HG02938 (cell line): Measurements from ENCODE around the gene ZFP36L2.

Experiments used
- ATAC-seq: cut with Tn5 transposase; IDR thresholded peaks from one replicate; pipeline ENCODE4 v1.9.1; 2021; ENCODE audit warnings: mild to moderate bottlenecking, moderate library complexity; ENCODE audit not compliant: unreplicated experiment

Gene ZFP36L2

GRCh38 chr2:43224131-43224570, 2.3 kb downstream of the ZFP36L2 start:
- no peak for ATAC-seq

- ATAC-seq: no peak
These were observed 2.8 kb downstream of the ZFP36L2 start for GRCh38 chr2:43223521-43224001.

DNA sequence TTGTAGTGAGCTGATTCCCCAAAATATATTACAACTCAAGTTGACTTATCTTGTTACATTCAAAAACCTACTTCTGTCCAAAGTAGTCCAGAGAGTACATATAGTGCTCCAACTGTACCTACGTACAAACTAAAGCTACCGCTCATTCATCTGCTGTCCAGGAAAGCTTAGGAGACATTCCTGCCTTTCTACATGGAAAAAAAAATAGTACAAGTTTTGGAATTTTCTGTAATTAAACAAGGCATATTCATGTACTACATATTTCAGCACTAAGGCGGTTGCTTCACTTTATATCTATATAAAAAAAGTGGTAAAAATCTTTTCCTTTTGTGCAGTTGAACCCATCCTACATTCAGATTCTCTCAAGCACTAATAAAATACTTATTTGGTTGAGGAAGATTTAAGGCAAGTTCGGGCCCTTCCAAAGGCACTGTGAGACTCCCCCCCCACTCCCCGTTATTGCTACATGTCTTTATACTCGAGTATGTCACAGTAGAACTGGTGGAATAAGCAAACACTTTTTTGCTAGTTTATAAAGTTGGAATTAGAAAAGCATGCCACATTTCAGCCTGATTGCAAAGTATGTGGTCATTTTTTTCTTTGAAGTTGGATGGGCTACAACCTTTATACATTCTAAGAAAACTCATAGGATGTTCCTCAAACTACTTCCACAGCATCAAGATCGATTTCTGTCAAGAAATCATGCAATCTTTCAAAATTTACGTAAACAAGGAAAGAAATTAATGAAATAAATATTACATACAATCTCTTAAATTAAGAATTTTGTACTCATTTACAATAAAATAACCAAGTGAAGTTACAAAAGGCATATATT, 3.7 kb downstream of the ZFP36L2 start:
- no peak for ATAC-seq

DNA sequence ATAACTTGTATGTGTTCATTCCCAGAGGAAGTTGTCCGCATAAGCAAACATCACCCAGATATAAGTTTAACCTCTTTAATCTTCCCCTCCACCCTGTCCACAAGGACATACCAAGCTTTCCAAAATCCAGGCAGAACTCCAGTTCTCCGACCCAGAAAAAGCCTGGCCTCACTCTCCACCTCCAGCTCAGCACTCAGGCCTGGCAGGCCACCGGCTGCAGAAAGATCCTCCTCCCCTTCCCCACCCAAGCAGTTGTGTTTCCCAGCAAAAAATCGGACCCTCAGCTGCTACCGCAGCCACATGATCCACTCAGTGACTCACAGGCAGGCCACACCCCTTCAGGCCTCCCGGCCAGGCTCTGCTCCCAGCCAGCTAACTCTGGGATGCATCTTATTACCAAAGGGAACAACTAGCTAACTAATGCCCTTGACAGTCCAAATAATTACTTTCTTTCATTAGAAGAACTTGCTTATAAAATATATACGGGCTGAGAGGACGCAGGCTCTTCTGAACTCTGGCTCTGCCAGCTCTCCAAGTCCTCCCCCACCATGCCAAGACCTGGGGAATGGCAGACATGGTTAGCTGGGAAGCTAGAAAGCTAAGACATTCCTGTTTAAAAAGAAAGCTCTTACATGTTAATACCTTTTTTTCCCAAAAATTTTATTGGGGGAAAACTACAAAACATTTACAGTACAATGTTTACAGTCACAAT, 4.5 kb downstream of the ZFP36L2 start:
- ATAC-seq: no peak

DNA sequence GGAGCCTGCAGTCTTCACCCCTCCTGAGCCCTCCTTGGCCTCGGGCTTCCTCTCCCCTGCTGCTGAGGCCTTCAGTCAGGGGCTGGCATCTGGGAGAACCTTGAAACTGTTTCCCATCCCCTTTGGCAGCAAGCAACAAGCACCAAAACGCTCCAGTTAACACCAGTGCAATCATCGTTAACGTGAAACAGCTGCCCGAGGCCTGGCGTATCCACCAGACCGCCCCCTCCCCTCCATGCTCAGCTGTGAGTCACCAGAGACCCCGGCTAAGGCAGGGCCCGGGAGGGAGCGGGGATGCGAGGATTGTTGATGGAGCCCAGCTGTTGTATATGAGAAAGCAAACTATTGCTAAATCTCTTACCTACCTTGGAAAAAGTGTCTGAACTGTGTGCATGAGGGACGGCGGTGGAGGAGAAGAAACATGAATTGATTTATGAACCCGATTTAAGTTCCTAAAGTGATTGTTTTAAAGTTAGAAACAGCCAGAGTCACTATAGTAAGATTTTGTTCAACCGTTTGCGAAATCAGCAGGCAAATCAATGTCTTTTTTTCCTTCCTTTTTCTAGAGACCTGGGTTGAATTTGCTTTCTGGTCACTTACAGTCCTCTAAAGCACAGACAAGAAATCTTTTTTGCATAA, 5.2 kb downstream of the ZFP36L2 start:
- ATAC-seq: no peak

- no peak for ATAC-seq
These were observed 5.7 kb downstream of the ZFP36L2 start for GRCh38 chr2:43220760-43221123.

- no peak for ATAC-seq
These were observed 6.1 kb downstream of the ZFP36L2 start for GRCh38 chr2:43220229-43220751.

- ATAC-seq: peak; percentile 62
These were observed 6.8 kb downstream of the ZFP36L2 start for GRCh38 chr2:43219383-43220228.

DNA sequence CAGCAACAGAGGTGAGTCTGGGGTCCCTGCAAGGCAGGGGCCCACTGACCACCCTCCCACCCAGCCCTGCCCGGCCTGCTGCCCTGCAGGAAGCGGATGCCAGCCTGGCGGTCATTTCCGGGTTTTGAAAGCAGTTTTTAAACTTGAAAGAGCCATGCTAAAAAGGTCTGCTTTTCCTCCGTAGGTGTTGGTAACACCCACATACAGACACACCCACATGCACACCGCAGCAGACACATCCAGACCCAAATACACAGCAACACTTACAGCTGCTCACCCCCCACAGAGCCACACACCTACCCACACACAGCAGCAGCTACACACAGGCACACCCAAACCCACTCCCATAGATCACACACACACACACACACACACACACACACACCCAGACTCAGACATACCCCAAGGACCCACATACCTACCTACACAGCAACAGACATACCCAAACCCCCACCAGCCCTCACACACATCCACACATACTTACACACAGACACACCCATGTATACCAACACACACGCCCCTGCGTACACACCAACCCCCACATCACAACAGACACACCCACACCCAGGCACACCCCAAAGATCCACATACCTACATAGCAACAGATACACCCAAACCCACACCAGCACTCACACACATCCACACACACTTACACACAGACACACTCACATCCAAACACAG, 7.6 kb downstream of the ZFP36L2 start:
- ATAC-seq: peak; percentile 34

DNA sequence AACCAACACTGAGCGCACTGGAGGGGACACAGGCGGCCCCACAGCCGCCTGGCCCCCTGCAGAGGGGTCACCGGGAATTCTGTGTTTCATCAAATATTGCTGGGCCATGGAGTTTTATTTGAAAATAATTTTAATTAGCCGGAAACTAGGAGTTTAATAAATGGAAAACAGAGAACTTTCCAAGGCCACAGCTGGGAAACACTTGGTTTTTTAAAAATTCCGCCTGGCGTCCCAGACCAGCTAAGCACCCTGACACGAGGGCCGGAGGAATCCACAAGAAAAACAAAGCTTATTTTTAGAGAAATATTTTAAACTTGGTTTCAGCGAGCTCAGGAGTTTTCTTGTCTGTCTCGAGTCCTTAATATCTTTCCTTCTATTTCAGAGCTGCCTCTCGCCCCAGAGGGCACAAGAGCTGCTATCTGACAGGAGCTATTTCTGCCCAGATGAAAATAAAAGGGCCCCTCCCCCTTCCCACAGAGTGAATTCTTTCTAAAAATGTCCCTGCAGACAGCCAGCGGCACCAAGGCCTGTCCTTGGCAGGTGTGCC, 8.2 kb downstream of the ZFP36L2 start:
- peak; percentile 2 for ATAC-seq

DNA sequence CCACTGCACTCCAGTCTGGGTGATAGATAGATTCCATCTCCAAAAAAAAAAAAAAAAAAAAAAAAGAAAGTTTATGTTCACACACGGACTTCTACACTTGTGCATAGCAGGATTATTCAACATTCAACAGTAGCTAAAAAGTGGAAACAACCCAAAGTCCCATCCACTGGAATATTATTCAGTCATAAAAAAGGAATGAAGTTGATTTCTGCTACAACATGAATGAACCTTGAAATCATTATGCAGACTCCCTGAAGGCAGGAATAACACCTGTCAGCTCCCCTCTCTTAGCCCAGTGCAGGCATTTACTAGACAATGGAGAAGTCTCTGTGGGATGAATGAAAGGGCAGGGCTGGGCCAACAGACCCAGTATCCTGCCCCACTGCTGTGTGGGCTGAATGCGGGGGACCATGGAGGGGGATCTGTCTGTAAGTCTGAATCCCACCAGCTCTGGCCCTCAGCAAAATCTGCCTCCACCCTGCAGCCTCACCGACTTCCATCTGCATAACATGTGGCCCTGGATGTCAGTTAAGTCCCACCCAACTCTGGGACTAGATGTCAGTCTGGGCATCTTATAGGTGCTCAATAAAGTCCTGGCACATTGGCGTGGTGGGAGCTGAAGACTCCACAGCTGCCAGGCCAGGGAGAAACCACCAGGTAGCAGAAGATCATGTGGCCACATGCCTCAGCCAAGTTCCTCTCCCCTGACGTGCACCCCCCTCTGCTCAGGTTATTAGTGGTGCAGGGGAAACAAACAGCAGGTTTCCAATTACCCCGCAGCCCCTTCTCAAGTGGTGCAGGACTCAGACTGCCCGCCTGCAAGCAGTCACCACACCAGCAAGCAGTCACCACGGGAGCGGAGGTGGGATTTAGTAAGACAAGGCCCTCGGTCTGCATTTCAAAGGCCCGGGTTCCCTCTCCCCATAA, 8.9 kb downstream of the ZFP36L2 start:
- ATAC-seq: no peak

DNA sequence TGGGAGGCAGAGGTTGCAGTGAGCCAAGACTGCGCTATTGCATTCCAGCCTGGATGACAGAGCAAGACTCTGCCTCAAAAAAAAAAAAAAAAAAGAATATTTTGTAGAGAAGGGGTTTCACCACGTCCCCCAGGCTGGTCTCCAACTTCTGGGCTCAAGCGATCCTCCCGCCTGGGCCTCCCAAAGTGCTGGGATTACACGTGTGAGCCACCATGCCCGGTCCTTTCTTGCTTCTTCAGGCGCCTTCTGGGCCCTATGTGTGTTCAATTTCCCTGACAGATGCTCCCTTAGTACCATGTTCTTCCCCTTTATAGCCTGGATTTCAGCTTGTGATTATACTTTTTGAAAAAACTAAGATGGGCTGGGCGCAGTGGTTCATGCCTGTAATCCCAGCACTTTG, 9.8 kb downstream of the ZFP36L2 start:
- no peak for ATAC-seq

- no peak for ATAC-seq
These were observed 10.6 kb downstream of the ZFP36L2 start for GRCh38 chr2:43215673-43216255.

- ATAC-seq: no peak
These were observed 12.2 kb downstream of the ZFP36L2 start for GRCh38 chr2:43214253-43214652.

- no peak for ATAC-seq
These were observed 13.5 kb downstream of the ZFP36L2 start for GRCh38 chr2:43212931-43213330.

- ATAC-seq: no peak
These were observed 14.1 kb downstream of the ZFP36L2 start for GRCh38 chr2:43212216-43212835.

DNA sequence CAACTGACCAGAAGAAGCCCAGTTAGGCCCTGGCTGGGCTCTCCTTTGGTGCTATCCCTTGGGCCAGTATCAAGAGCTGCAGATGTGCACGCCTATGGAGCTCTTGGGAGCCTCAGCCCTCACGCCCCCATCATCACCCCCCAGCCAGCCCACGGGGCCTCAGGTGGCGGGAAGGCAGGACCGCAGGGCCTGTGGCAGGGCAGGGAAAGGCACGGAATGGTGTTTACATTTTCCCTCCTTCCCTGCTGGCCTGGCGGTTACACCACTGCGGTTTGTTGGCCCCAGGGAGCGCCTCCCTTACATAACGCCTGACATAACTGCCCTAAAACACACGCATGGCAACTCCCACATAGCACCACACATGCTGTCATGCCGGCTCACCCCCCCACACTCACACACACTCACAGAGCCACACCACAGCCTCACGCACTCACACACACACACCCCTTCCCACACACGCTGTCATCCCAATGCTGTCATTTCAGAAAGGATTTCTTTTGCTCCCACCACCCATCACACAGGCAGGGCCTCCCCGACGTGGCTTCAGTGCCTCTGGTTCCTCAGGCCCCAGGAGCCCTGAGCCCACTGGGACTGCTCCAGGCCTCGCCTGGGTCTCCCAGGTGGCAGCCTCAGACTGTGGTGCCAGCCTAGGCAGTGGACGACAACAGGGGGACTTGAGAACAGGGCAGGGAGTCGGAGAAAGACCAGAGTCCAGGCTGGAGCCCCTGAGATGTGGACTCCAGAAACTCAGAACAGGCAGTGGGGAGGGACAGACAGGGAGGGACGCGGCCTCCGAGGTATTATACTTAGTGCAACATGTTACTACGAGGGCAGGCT, 15.7 kb downstream of the ZFP36L2 start:
- no peak for ATAC-seq
